ENCODE results near the gene DYNLRB1. TPM values are rescaled to one million over a fixed set of nuclear protein-coding genes. Genes with fewer than 3 reads are reported as not detected.

The DYNLRB1 gene
- total RNA-seq, 1 donor from 2014 or later, result 104 TPM

- H3K4me1 Mint-ChIP-seq (ENCODE audit: low read depth), result peaks cover 11% of the 10 kb centered on the region
Observed at GRCh38 chr20:34571753-34572152, 55.5 kb downstream of the DYNLRB1 start.

GRCh38 chr20:34573541-34574300, 57.5 kb downstream of the DYNLRB1 start:
- H3K36me3 Mint-ChIP-seq (ENCODE audit: low read depth), result peaks cover 10% of the 10 kb centered on the region
- no peak overlapping the region for H3K27ac Mint-ChIP-seq

More at GRCh38 chr20:34571753-34572152, 55.5 kb downstream of the DYNLRB1 start:
- intact Hi-C loops (cut with micrococcal nuclease), result no loop called here
- no peak overlapping the region for H3K4me3 Mint-ChIP-seq
- no peak overlapping the region for H3K27ac Mint-ChIP-seq
- peaks cover 8% of the 10 kb centered on the region for H3K36me3 Mint-ChIP-seq (ENCODE audit: low read depth)
- DNase-seq (ENCODE audit: low spot score), result no peak
- no peaks in the 10 kb centered on the region for H3K27me3 Mint-ChIP-seq (ENCODE audit: insufficient read depth)
- H3K9me3 Mint-ChIP-seq, result no peaks in the 10 kb centered on the region

GRCh38 chr20:34574426-34574825, 58.2 kb downstream of the DYNLRB1 start:
- peak overlapping the region; percentile 61 for H3K27ac Mint-ChIP-seq
- no peak overlapping the region for H3K4me3 Mint-ChIP-seq
- DNase-seq (ENCODE audit: low spot score), result no peak
- H3K9me3 Mint-ChIP-seq, result no peaks in the 10 kb centered on the region
- H3K36me3 Mint-ChIP-seq (ENCODE audit: low read depth), result peaks cover 10% of the 10 kb centered on the region
- peaks cover 16% of the 10 kb centered on the region for H3K4me1 Mint-ChIP-seq (ENCODE audit: low read depth)
- no peaks in the 10 kb centered on the region for H3K27me3 Mint-ChIP-seq (ENCODE audit: insufficient read depth)
- intact Hi-C loops (cut with micrococcal nuclease), result no loop called here

More at GRCh38 chr20:34573541-34574300, 57.5 kb downstream of the DYNLRB1 start:
- no peak overlapping the region for H3K4me3 Mint-ChIP-seq
- no peak for DNase-seq (ENCODE audit: low spot score)
- intact Hi-C loops (cut with micrococcal nuclease), result no loop called here
- no peaks in the 10 kb centered on the region for H3K9me3 Mint-ChIP-seq
- H3K27me3 Mint-ChIP-seq (ENCODE audit: insufficient read depth), result no peaks in the 10 kb centered on the region
- peaks cover 11% of the 10 kb centered on the region for H3K4me1 Mint-ChIP-seq (ENCODE audit: low read depth)

GRCh38 chr20:34574861-34575260, 58.6 kb downstream of the DYNLRB1 start:
- H3K9me3 Mint-ChIP-seq, result no peaks in the 10 kb centered on the region
- no peak overlapping the region for H3K4me3 Mint-ChIP-seq
- H3K27me3 Mint-ChIP-seq (ENCODE audit: insufficient read depth), result no peaks in the 10 kb centered on the region
- peaks cover 13% of the 10 kb centered on the region for H3K36me3 Mint-ChIP-seq (ENCODE audit: low read depth)
- intact Hi-C loops (cut with micrococcal nuclease), result no loop called here
- peaks cover 21% of the 10 kb centered on the region for H3K4me1 Mint-ChIP-seq (ENCODE audit: low read depth)
- DNase-seq (ENCODE audit: low spot score), result no peak
- no peak overlapping the region for H3K27ac Mint-ChIP-seq

GRCh38 chr20:34575271-34575670, 59.0 kb downstream of the DYNLRB1 start:
- H3K4me3 Mint-ChIP-seq, result no peak overlapping the region
- H3K27me3 Mint-ChIP-seq (ENCODE audit: insufficient read depth), result no peaks in the 10 kb centered on the region
- peaks cover 13% of the 10 kb centered on the region for H3K36me3 Mint-ChIP-seq (ENCODE audit: low read depth)
- H3K9me3 Mint-ChIP-seq, result no peaks in the 10 kb centered on the region
- H3K27ac Mint-ChIP-seq, result no peak overlapping the region
- H3K4me1 Mint-ChIP-seq (ENCODE audit: low read depth), result peaks cover 25% of the 10 kb centered on the region
- DNase-seq (ENCODE audit: low spot score), result no peak
- intact Hi-C loops (cut with micrococcal nuclease), result no loop called here

- H3K9me3 Mint-ChIP-seq, result no peaks in the 10 kb centered on the region
- H3K4me1 Mint-ChIP-seq (ENCODE audit: low read depth), result peaks cover 28% of the 10 kb centered on the region
- peaks cover 13% of the 10 kb centered on the region for H3K36me3 Mint-ChIP-seq (ENCODE audit: low read depth)
- intact Hi-C loops (cut with micrococcal nuclease), result no loop called here
- no peak overlapping the region for H3K27ac Mint-ChIP-seq
- no peak for DNase-seq (ENCODE audit: low spot score)
- H3K27me3 Mint-ChIP-seq (ENCODE audit: insufficient read depth), result no peaks in the 10 kb centered on the region
- no peak overlapping the region for H3K4me3 Mint-ChIP-seq
Observed at GRCh38 chr20:34575756-34576155, 59.5 kb downstream of the DYNLRB1 start.

- no peaks in the 10 kb centered on the region for H3K27me3 Mint-ChIP-seq (ENCODE audit: insufficient read depth)
- DNase-seq (ENCODE audit: low spot score), result no peak
- intact Hi-C loops (cut with micrococcal nuclease), result no loop called here
- no peak overlapping the region for H3K27ac Mint-ChIP-seq
- no peaks in the 10 kb centered on the region for H3K9me3 Mint-ChIP-seq
- peaks cover 32% of the 10 kb centered on the region for H3K4me1 Mint-ChIP-seq (ENCODE audit: low read depth)
- H3K4me3 Mint-ChIP-seq, result no peak overlapping the region
- peaks cover 18% of the 10 kb centered on the region for H3K36me3 Mint-ChIP-seq (ENCODE audit: low read depth)
Observed at GRCh38 chr20:34577061-34577460, 60.8 kb downstream of the DYNLRB1 start.

GRCh38 chr20:34578025-34578424, 61.8 kb downstream of the DYNLRB1 start:
- peaks cover 39% of the 10 kb centered on the region for H3K4me1 Mint-ChIP-seq (ENCODE audit: low read depth)
- H3K4me3 Mint-ChIP-seq, result no peak overlapping the region
- intact Hi-C loops (cut with micrococcal nuclease), result no loop called here
- no peak overlapping the region for H3K27ac Mint-ChIP-seq
- DNase-seq (ENCODE audit: low spot score), result no peak
- H3K27me3 Mint-ChIP-seq (ENCODE audit: insufficient read depth), result no peaks in the 10 kb centered on the region
- no peaks in the 10 kb centered on the region for H3K9me3 Mint-ChIP-seq
- peaks cover 18% of the 10 kb centered on the region for H3K36me3 Mint-ChIP-seq (ENCODE audit: low read depth)

- H3K27me3 Mint-ChIP-seq (ENCODE audit: insufficient read depth), result no peaks in the 10 kb centered on the region
- H3K36me3 Mint-ChIP-seq (ENCODE audit: low read depth), result peaks cover 23% of the 10 kb centered on the region
- DNase-seq (ENCODE audit: low spot score), result no peak
- no peak overlapping the region for H3K27ac Mint-ChIP-seq
- intact Hi-C loops (cut with micrococcal nuclease), result no loop called here
- no peaks in the 10 kb centered on the region for H3K9me3 Mint-ChIP-seq
- no peak overlapping the region for H3K4me3 Mint-ChIP-seq
- H3K4me1 Mint-ChIP-seq (ENCODE audit: low read depth), result peaks cover 39% of the 10 kb centered on the region
Observed at GRCh38 chr20:34578521-34578920, 62.3 kb downstream of the DYNLRB1 start.

- Mint-ChIP-seq H3K27ac (peak overlapping the region; percentile 54), H3K4me3 (no peak overlapping the region)
- DNase-seq (ENCODE audit: low spot score), result no peak
Observed at GRCh38 chr20:34579191-34579978, 63.2 kb downstream of the DYNLRB1 start.

GRCh38 chr20:34579979-34580940, 64.0 kb downstream of the DYNLRB1 start:
- H3K27me3 Mint-ChIP-seq (ENCODE audit: insufficient read depth), result no peaks in the 10 kb centered on the region
- H3K9me3 Mint-ChIP-seq, result no peaks in the 10 kb centered on the region
- H3K36me3 Mint-ChIP-seq (ENCODE audit: low read depth), result peaks cover 17% of the 10 kb centered on the region
- H3K4me3 Mint-ChIP-seq, result peak overlapping the region; percentile 46
- peaks cover 39% of the 10 kb centered on the region for H3K4me1 Mint-ChIP-seq (ENCODE audit: low read depth)
- H3K27ac Mint-ChIP-seq, result peak overlapping the region; percentile 54
- intact Hi-C loops (cut with micrococcal nuclease), result loop anchor here (2.0 to 5.0 kb wide), 2 partner anchors 42 to 129 kb away; no protein-coding TSS in a partner anchor
- DNase-seq (ENCODE audit: low spot score), result peak; percentile 44

More at GRCh38 chr20:34579191-34579978, 63.2 kb downstream of the DYNLRB1 start:
- Mint-ChIP-seq H3K36me3 (ENCODE audit: low read depth) (peaks cover 18% of the 10 kb centered on the region), H3K9me3 (no peaks in the 10 kb centered on the region), H3K4me1 (ENCODE audit: low read depth) (peaks cover 39% of the 10 kb centered on the region), H3K27me3 (ENCODE audit: insufficient read depth) (no peaks in the 10 kb centered on the region)
- intact Hi-C loops (cut with micrococcal nuclease), result no loop called here
